ENCODE results near the gene TMEM40. TPM values are rescaled to one million over a fixed set of nuclear protein-coding genes. Genes with fewer than 3 reads are reported as not detected.
"Not testable (repeated sequence)": the region's sequence is repeated elsewhere in the genome, so short reads cannot be mapped to it uniquely, and the experiment has no call there.

TMEM40 gene
- total RNA-seq, 1 experiment from 2014 or later: not detected

- no peaks in the 10 kb centered on the region for H3K9me3 ChIP-seq (replicated peaks)
- H3K27ac ChIP-seq: no peak overlapping the region
- no peaks in the 10 kb centered on the region for H3K27me3 ChIP-seq (replicated peaks)
- no peaks in the 10 kb centered on the region for H3K36me3 ChIP-seq
- no peak overlapping the region for H3K4me3 ChIP-seq
- DNase-seq (ENCODE audit: low read depth in 1 of 2, low spot score in 2 of 2): no peak
- no peaks in the 10 kb centered on the region for H3K4me1 ChIP-seq (replicated peaks)
Measured at GRCh38 chr3:12709334-12709733, 49.7 kb downstream of the TMEM40 start.

- Histone ChIP-seq H3K27me3 (replicated peaks) (no peaks in the 10 kb centered on the region), H3K36me3 (no peaks in the 10 kb centered on the region), H3K27ac (no peak overlapping the region), H3K9me3 (replicated peaks) (no peaks in the 10 kb centered on the region), H3K4me1 (replicated peaks) (no peaks in the 10 kb centered on the region), H3K4me3 (no peak overlapping the region)
- no peak for DNase-seq (ENCODE audit: low read depth in 1 of 2, low spot score in 2 of 2)
Measured at GRCh38 chr3:12708584-12709192, 50.4 kb downstream of the TMEM40 start.

GRCh38 chr3:12707449-12707848 is 51.6 kb downstream of the TMEM40 start:
- no peaks in the 10 kb centered on the region for H3K4me1 ChIP-seq (replicated peaks)
- DNase-seq (ENCODE audit: low read depth in 1 of 2, low spot score in 2 of 2): no peak
- H3K9me3 ChIP-seq (replicated peaks): no peaks in the 10 kb centered on the region
- no peak overlapping the region for H3K27ac ChIP-seq
- H3K4me3 ChIP-seq: no peak overlapping the region
- no peaks in the 10 kb centered on the region for H3K36me3 ChIP-seq
- H3K27me3 ChIP-seq (replicated peaks): no peaks in the 10 kb centered on the region

GRCh38 chr3:12706504-12707253 is 52.4 kb downstream of the TMEM40 start:
- Histone ChIP-seq H3K27ac (no peak overlapping the region), H3K27me3 (replicated peaks) (no peaks in the 10 kb centered on the region), H3K9me3 (replicated peaks) (no peaks in the 10 kb centered on the region), H3K36me3 (no peaks in the 10 kb centered on the region), H3K4me3 (no peak overlapping the region), H3K4me1 (replicated peaks) (no peaks in the 10 kb centered on the region)
- DNase-seq (ENCODE audit: low read depth in 1 of 2, low spot score in 2 of 2): peak; percentile 53 to 57

GRCh38 chr3:12705981-12706380 is 53.1 kb downstream of the TMEM40 start:
- Histone ChIP-seq H3K27me3 (replicated peaks) (no peaks in the 10 kb centered on the region), H3K4me1 (replicated peaks) (no peaks in the 10 kb centered on the region), H3K27ac (no peak overlapping the region), H3K4me3 (no peak overlapping the region), H3K36me3 (no peaks in the 10 kb centered on the region), H3K9me3 (replicated peaks) (no peaks in the 10 kb centered on the region)
- DNase-seq (ENCODE audit: low read depth in 1 of 2, low spot score in 2 of 2): no peak

GRCh38 chr3:12705374-12705926 is 53.6 kb downstream of the TMEM40 start:
- H3K27me3 ChIP-seq (replicated peaks): no peaks in the 10 kb centered on the region
- no peak overlapping the region for H3K4me3 ChIP-seq
- no peak for DNase-seq (ENCODE audit: low read depth in 1 of 2, low spot score in 2 of 2)

GRCh38 chr3:12702501-12702900 is 56.6 kb downstream of the TMEM40 start:
- no peaks in the 10 kb centered on the region for H3K9me3 ChIP-seq (replicated peaks)
- H3K36me3 ChIP-seq: no peaks in the 10 kb centered on the region
- no peak overlapping the region for H3K27ac ChIP-seq
- DNase-seq (ENCODE audit: low read depth in 1 of 2, low spot score in 2 of 2): no peak
- no peaks in the 10 kb centered on the region for H3K27me3 ChIP-seq (replicated peaks)
- no peak overlapping the region for H3K4me3 ChIP-seq
- no peaks in the 10 kb centered on the region for H3K4me1 ChIP-seq (replicated peaks)

More at GRCh38 chr3:12705374-12705926, 53.6 kb downstream of the TMEM40 start:
- Histone ChIP-seq H3K9me3 (replicated peaks) (no peaks in the 10 kb centered on the region), H3K27ac (no peak overlapping the region), H3K4me1 (replicated peaks) (no peaks in the 10 kb centered on the region), H3K36me3 (no peaks in the 10 kb centered on the region)

GRCh38 chr3:12701601-12702000 is 57.5 kb downstream of the TMEM40 start:
- not testable (repeated sequence) for H3K27me3 ChIP-seq (replicated peaks); H3K27ac ChIP-seq; DNase-seq (ENCODE audit: low read depth in 1 of 2, low spot score in 2 of 2); H3K36me3 ChIP-seq; H3K4me1 ChIP-seq (replicated peaks); H3K4me3 ChIP-seq; H3K9me3 ChIP-seq (replicated peaks)

- H3K27me3 ChIP-seq (replicated peaks): no peaks in the 10 kb centered on the region
- H3K4me3 ChIP-seq: no peak overlapping the region
- H3K4me1 ChIP-seq (replicated peaks): no peaks in the 10 kb centered on the region
- H3K9me3 ChIP-seq (replicated peaks): no peaks in the 10 kb centered on the region
- no peaks in the 10 kb centered on the region for H3K36me3 ChIP-seq
- no peak for DNase-seq (ENCODE audit: low read depth in 1 of 2, low spot score in 2 of 2)
- H3K27ac ChIP-seq: no peak overlapping the region
Measured at GRCh38 chr3:12700800-12701199, 58.3 kb downstream of the TMEM40 start.

- H3K9me3 ChIP-seq (replicated peaks): no peaks in the 10 kb centered on the region
- no peaks in the 10 kb centered on the region for H3K27me3 ChIP-seq (replicated peaks)
- DNase-seq (ENCODE audit: low read depth in 1 of 2, low spot score in 2 of 2): no peak
- H3K27ac ChIP-seq: no peak overlapping the region
- H3K36me3 ChIP-seq: no peaks in the 10 kb centered on the region
- no peak overlapping the region for H3K4me3 ChIP-seq
- H3K4me1 ChIP-seq (replicated peaks): no peaks in the 10 kb centered on the region
Measured at GRCh38 chr3:12695916-12696315, 63.1 kb downstream of the TMEM40 start.

- no peaks in the 10 kb centered on the region for H3K4me1 ChIP-seq (replicated peaks)
- no peaks in the 10 kb centered on the region for H3K36me3 ChIP-seq
- H3K9me3 ChIP-seq (replicated peaks): no peaks in the 10 kb centered on the region
- no peaks in the 10 kb centered on the region for H3K27me3 ChIP-seq (replicated peaks)
- no peak overlapping the region for H3K27ac ChIP-seq
- H3K4me3 ChIP-seq: no peak overlapping the region
- DNase-seq (ENCODE audit: low read depth in 1 of 2, low spot score in 2 of 2): no peak
Measured at GRCh38 chr3:12695112-12695511, 63.9 kb downstream of the TMEM40 start.

- Histone ChIP-seq H3K4me1 (replicated peaks) (no peaks in the 10 kb centered on the region), H3K27ac (no peak overlapping the region), H3K27me3 (replicated peaks) (no peaks in the 10 kb centered on the region), H3K36me3 (no peaks in the 10 kb centered on the region), H3K9me3 (replicated peaks) (no peaks in the 10 kb centered on the region), H3K4me3 (no peak overlapping the region)
- DNase-seq (ENCODE audit: low read depth in 1 of 2, low spot score in 2 of 2): no peak
Measured at GRCh38 chr3:12692444-12692843, 66.6 kb downstream of the TMEM40 start.

- Histone ChIP-seq H3K4me3 (no peak overlapping the region), H3K9me3 (replicated peaks) (no peaks in the 10 kb centered on the region), H3K36me3 (no peaks in the 10 kb centered on the region), H3K27ac (no peak overlapping the region), H3K4me1 (replicated peaks) (no peaks in the 10 kb centered on the region), H3K27me3 (replicated peaks) (no peaks in the 10 kb centered on the region)
- DNase-seq (ENCODE audit: low read depth in 1 of 2, low spot score in 2 of 2): no peak
Measured at GRCh38 chr3:12689997-12690711, 68.9 kb downstream of the TMEM40 start.

- H3K27ac ChIP-seq: no peak overlapping the region
- DNase-seq (ENCODE audit: low read depth in 1 of 2, low spot score in 2 of 2): no peak
- no peaks in the 10 kb centered on the region for H3K27me3 ChIP-seq (replicated peaks)
- no peaks in the 10 kb centered on the region for H3K9me3 ChIP-seq (replicated peaks)
- H3K36me3 ChIP-seq: no peaks in the 10 kb centered on the region
- H3K4me3 ChIP-seq: no peak overlapping the region
- no peaks in the 10 kb centered on the region for H3K4me1 ChIP-seq (replicated peaks)
Measured at GRCh38 chr3:12687948-12688347, 71.1 kb downstream of the TMEM40 start.

Data from SJSA1 (cell line).